HepG2 (cell line): ENCODE measurements around the gene RPE. TPM values are rescaled to one million over a fixed set of nuclear protein-coding genes. Genes with fewer than 3 reads are reported as not detected.
A peak's percentile ranks its signal among the peaks of the same experiment; 100 is the strongest.

Experiments used
- AKNA ChIP-seq: sonication (generic); formaldehyde crosslinking; IDR thresholded peaks from 2 replicates; pipeline ENCODE4 v1.4.0; 2020; ENCODE audit warnings: missing genetic modification reagents, borderline replicate concordance
- ETS1 ChIP-seq: sonication (generic); formaldehyde crosslinking; IDR thresholded peaks from 2 replicates; pipeline ENCODE4 v1.4.0; 2020; ENCODE audit warnings: missing genetic modification reagents
- FOXK1 ChIP-seq: sonication (generic); formaldehyde crosslinking; IDR thresholded peaks from 2 replicates; pipeline ENCODE4 v1.4.0; 2020; ENCODE audit warnings: low read depth, missing genetic modification reagents, borderline replicate concordance
- KLF11 ChIP-seq: IDR thresholded peaks from 2 replicates; pipeline ENCODE4 v1.6.1; 2016; ENCODE audit warnings: missing compliant biosample characterization
- LBX2 ChIP-seq: sonication (generic); formaldehyde crosslinking; IDR thresholded peaks from 2 replicates; pipeline ENCODE4 v1.5.0; 2020; ENCODE audit warnings: missing genetic modification reagents, mild to moderate bottlenecking, borderline replicate concordance
- MAZ ChIP-seq, 2 experiments: sonication (generic) in 1 of 2; formaldehyde crosslinking in 1 of 2; IDR thresholded peaks; 2 replicates each; pipeline versions ENCODE4 v1.5.0 to v1.6.1; 2012 to 2020; ENCODE audit warnings: low read depth in 2 of 2, mild to moderate bottlenecking in 2 of 2, borderline replicate concordance in 1 of 2, improper control_type of control experiment in 1 of 2, low read length in 1 of 2, missing genetic modification reagents in 1 of 2, moderate library complexity in 1 of 2
- MED1 ChIP-seq: sonication (generic); formaldehyde crosslinking; IDR thresholded peaks from 2 replicates; pipeline ENCODE4 v1.4.0; 2020; ENCODE audit warnings: missing genetic modification reagents
- MTF1 ChIP-seq: sonication (generic); formaldehyde crosslinking; IDR thresholded peaks from 2 replicates; pipeline ENCODE4 v1.5.0; 2020; ENCODE audit warnings: missing genetic modification reagents
- NAIF1 ChIP-seq: sonication (generic); formaldehyde crosslinking; IDR thresholded peaks from 2 replicates; pipeline ENCODE4 v1.5.0; 2020; ENCODE audit warnings: mild to moderate bottlenecking, missing genetic modification reagents, borderline replicate concordance
- NFKBIZ ChIP-seq: IDR thresholded peaks from 2 replicates; pipeline ENCODE4 v1.6.1; 2018; ENCODE audit warnings: missing genetic modification reagents, missing compliant biosample characterization
- PBX3 ChIP-seq: sonication (generic); formaldehyde crosslinking; IDR thresholded peaks from 2 replicates; pipeline ENCODE4 v1.8.1; 2023; ENCODE audit warnings: missing genetic modification reagents, inconsistent platforms, borderline replicate concordance
- PLRG1 ChIP-seq: fragments of 450-650 bp; conservative IDR thresholded peaks from 2 replicates; pipeline ENCODE4 v1.6.1; 2016
- WIZ ChIP-seq: sonication (generic); formaldehyde crosslinking; IDR thresholded peaks from 2 replicates; pipeline ENCODE4 v1.5.1; 2020; ENCODE audit warnings: mild to moderate bottlenecking, missing genetic modification reagents
- ZFP36L1 ChIP-seq: sonication (generic); formaldehyde crosslinking; IDR thresholded peaks from 2 replicates; pipeline ENCODE4 v1.8.0; 2022; ENCODE audit warnings: mild to moderate bottlenecking, missing genetic modification reagents, moderate library complexity
- ZNF20 ChIP-seq: sonication (generic); formaldehyde crosslinking; IDR thresholded peaks from 2 replicates; pipeline ENCODE4 v1.4.0; 2020; ENCODE audit warnings: mild to moderate bottlenecking, moderate library complexity, missing genetic modification reagents
- ZNF503 ChIP-seq: sonication (generic); formaldehyde crosslinking; IDR thresholded peaks from 2 replicates; pipeline ENCODE4 v1.4.0; 2020; ENCODE audit warnings: missing genetic modification reagents
- ZNF564 ChIP-seq: sonication (generic); formaldehyde crosslinking; IDR thresholded peaks from 2 replicates; pipeline ENCODE4 v1.8.1; 2023; ENCODE audit warnings: mild to moderate bottlenecking, missing genetic modification reagents
- ZNF678 ChIP-seq: sonication (generic); formaldehyde crosslinking; IDR thresholded peaks from 2 replicates; pipeline ENCODE4 v1.4.0; 2020; ENCODE audit warnings: mild to moderate bottlenecking, missing genetic modification reagents
- polyA plus RNA-seq, 8 experiments: library from polyadenylated mRNA; depleted of rRNA in 3 of 8; stranded (reverse) in 7 of 8; unstranded in 1 of 8; fragments of >200 nt; fragmentation: Illumina TruSeq in 4 of 8; extraction: Trizol in 4 of 8; gene quantifications; 2 replicates each; pipeline versions ENCODE4 v1.2.1 to v1.2.3, GENCODE V29; 2011 to 2016; ENCODE audit warnings: low read depth in 4 of 8, missing spikeins in 1 of 8, mixed read lengths in 1 of 8; ENCODE audit not compliant: insufficient read depth in 1 of 8
- total RNA-seq, 5 experiments: library from RNA; depleted of rRNA; stranded (reverse); fragments of >200 nt; fragmentation: Illumina TruSeq; extraction: Trizol; gene quantifications; 2 replicates each; pipeline ENCODE4 v1.2.3, GENCODE V29; 2016; ENCODE audit warnings: low read depth in 1 of 5

The RPE gene
- total and polyA plus RNA-seq, 2 of the 13 experiments (the other 11 are each of a cell fraction or from before 2014, with no cell fraction given) = 72.3 to 107 TPM

- TF ChIP-seq ZFP36L1 (no peak), MAZ (IDR thresholded peaks at IDR 0.05; ENCODE audit: borderline replicate concordance, low read depth, low read length) (peak; percentile 86), MAZ (CRISPR knock-in tag; IDR thresholded peaks at IDR 0.05; ENCODE audit: low read depth) (peak; percentile 95), ZNF678 (no peak), NFKBIZ (CRISPR knock-in tag) (peak; percentile 73; the same call in 1 of the 2 replicates), ZNF503 (CRISPR knock-in tag) (peak; percentile 44; the same call in 1 of the 2 replicates), MED1 (CRISPR knock-in tag) (peak; percentile 14; the same call in 1 of the 2 replicates), ETS1 (CRISPR knock-in tag) (no peak), FOXK1 (CRISPR knock-in tag) (peak; percentile 81; the same call in 1 of the 2 replicates), AKNA (no peak), NAIF1 (CRISPR knock-in tag) (no peak), ZNF20 (CRISPR knock-in tag) (0 out of 2 replicates have a peak, but pooled peaks have one; percentile 25), PBX3 (CRISPR knock-in tag) (no peak), WIZ (CRISPR knock-in tag) (peak; percentile 94), PLRG1 (no peak), MTF1 (CRISPR knock-in tag) (no peak), ZNF564 (CRISPR knock-in tag) (peak; percentile 87; the same call in 1 of the 2 replicates), KLF11 (CRISPR knock-in tag) (no peak), LBX2 (CRISPR knock-in tag) (0 out of 2 replicates have a peak, but pooled peaks have one; percentile 45)
These were observed at the start of gene RPE (continued) for GRCh38 chr2:210002158-210003157.
